HepG2 (cell line): Measurements from ENCODE around the gene RNASE8. TPM values are rescaled to one million over a fixed set of nuclear protein-coding genes. Genes with fewer than 3 reads are reported as not detected.
A peak's percentile ranks its signal among the peaks of the same experiment; 100 is the strongest.

Experiments
- AGO2 ChIP-seq: fragments of 200-400 bp; formaldehyde crosslinking; optimal IDR thresholded peaks from 2 replicates; pipeline ENCODE3; 2017; ENCODE audit warnings: mild to moderate bottlenecking, low read depth, low read length, moderate library complexity
- EZH2 ChIP-seq: conservative IDR thresholded peaks from 2 replicates; pipeline ENCODE4 v1.6.1; 2012; ENCODE audit warnings: mild to moderate bottlenecking, low read depth, low read length, moderate library complexity
- FOSL2 ChIP-seq: sonication (generic); formaldehyde crosslinking; IDR thresholded peaks from 2 replicates; pipeline ENCODE4 v1.4.0; 2020; ENCODE audit warnings: missing genetic modification reagents
- HOXA9 ChIP-seq: sonication (generic); formaldehyde crosslinking; IDR thresholded peaks from 2 replicates; pipeline ENCODE4 v1.8.1; 2022; ENCODE audit warnings: missing genetic modification reagents, mild to moderate bottlenecking, moderate library complexity, borderline replicate concordance
- JDP2 ChIP-seq: sonication (generic); formaldehyde crosslinking; IDR thresholded peaks from 2 replicates; pipeline ENCODE4 v1.8.1; 2022; ENCODE audit warnings: missing genetic modification reagents, borderline replicate concordance
- MEIS1 ChIP-seq: sonication (generic); formaldehyde crosslinking; IDR thresholded peaks from 2 replicates; pipeline ENCODE4 v1.9.0; 2021; ENCODE audit warnings: mild to moderate bottlenecking, missing genetic modification reagents, moderate library complexity, borderline replicate concordance
- MYC ChIP-seq: sonication (generic); formaldehyde crosslinking; IDR thresholded peaks from 2 replicates; pipeline ENCODE4 v1.9.0; 2021; ENCODE audit warnings: missing genetic modification reagents, borderline replicate concordance
- PRMT3 ChIP-seq: sonication (generic); formaldehyde crosslinking; IDR thresholded peaks from 2 replicates; pipeline ENCODE4 v1.8.1; 2022; ENCODE audit warnings: low read depth, mild to moderate bottlenecking, moderate library complexity, missing genetic modification reagents, borderline replicate concordance
- RARA ChIP-seq: IDR thresholded peaks from 2 replicates; pipeline ENCODE4 v1.6.1; 2016; ENCODE audit warnings: missing genetic modification reagents, missing compliant biosample characterization
- RXRA ChIP-seq: sonication (generic); formaldehyde crosslinking; IDR thresholded peaks from 2 replicates; pipeline ENCODE4 v1.5.1; 2020; ENCODE audit warnings: missing genetic modification reagents
- U2AF2 ChIP-seq: fragments of 200-400 bp; formaldehyde crosslinking; IDR thresholded peaks from 2 replicates; pipeline ENCODE4 v1.6.1; 2017; ENCODE audit warnings: low read depth, mild to moderate bottlenecking, low read length
- XBP1 ChIP-seq: sonication (generic); formaldehyde crosslinking; IDR thresholded peaks from 2 replicates; pipeline ENCODE4 v1.5.0; 2020; ENCODE audit warnings: missing genetic modification reagents
- YEATS2 ChIP-seq: sonication (generic); formaldehyde crosslinking; IDR thresholded peaks from 2 replicates; pipeline ENCODE4 v1.4.0; 2020; ENCODE audit warnings: missing genetic modification reagents, borderline replicate concordance
- ZFP36L1 ChIP-seq: sonication (generic); formaldehyde crosslinking; IDR thresholded peaks from 2 replicates; pipeline ENCODE4 v1.8.0; 2022; ENCODE audit warnings: mild to moderate bottlenecking, missing genetic modification reagents, moderate library complexity
- ZNF484 ChIP-seq: sonication (generic); formaldehyde crosslinking; IDR thresholded peaks from 2 replicates; pipeline ENCODE4 v1.5.1; 2020; ENCODE audit warnings: mild to moderate bottlenecking, low read depth, missing genetic modification reagents, borderline replicate concordance
- polyA plus RNA-seq, 8 experiments: library from polyadenylated mRNA; depleted of rRNA in 3 of 8; stranded (reverse) in 7 of 8; unstranded in 1 of 8; fragments of >200 nt; fragmentation: Illumina TruSeq in 4 of 8; extraction: Trizol in 4 of 8; gene quantifications; 2 replicates each; pipeline versions ENCODE4 v1.2.1 to v1.2.3, GENCODE V29; 2011 to 2016; ENCODE audit warnings: low read depth in 4 of 8, missing spikeins in 1 of 8, mixed read lengths in 1 of 8; ENCODE audit not compliant: insufficient read depth in 1 of 8
- total RNA-seq, 5 experiments: library from RNA; depleted of rRNA; stranded (reverse); fragments of >200 nt; fragmentation: Illumina TruSeq; extraction: Trizol; gene quantifications; 2 replicates each; pipeline ENCODE4 v1.2.3, GENCODE V29; 2016; ENCODE audit warnings: low read depth in 1 of 5
- TF ChIP-seq, protein P1 (sequence below): sonication (generic); formaldehyde crosslinking; conservative IDR thresholded peaks from 2 replicates; pipeline ENCODE4 v1.4.0; 2020; ENCODE audit warnings: missing genetic modification reagents
- TF ChIP-seq, protein P2 (sequence below): sonication (generic); formaldehyde crosslinking; IDR thresholded peaks from 2 replicates; pipeline ENCODE4 v1.4.0; 2020; ENCODE audit warnings: mild to moderate bottlenecking, low read depth, missing genetic modification reagents
- TF ChIP-seq, protein P3 (sequence below): sonication (generic); formaldehyde crosslinking; IDR thresholded peaks from 2 replicates; pipeline ENCODE4 v1.5.1; 2020; ENCODE audit warnings: mild to moderate bottlenecking, moderate library complexity, missing genetic modification reagents
- TF ChIP-seq, protein P4 (sequence below): sonication (generic); formaldehyde crosslinking; IDR thresholded peaks from 2 replicates; pipeline ENCODE4 v1.9.0; 2021; ENCODE audit warnings: missing genetic modification reagents, borderline replicate concordance

The RNASE8 gene
- total and polyA plus RNA-seq, 2 of the 13 experiments (the other 11 are each of a cell fraction or from before 2014, with no cell fraction given) = not detected

DNA sequence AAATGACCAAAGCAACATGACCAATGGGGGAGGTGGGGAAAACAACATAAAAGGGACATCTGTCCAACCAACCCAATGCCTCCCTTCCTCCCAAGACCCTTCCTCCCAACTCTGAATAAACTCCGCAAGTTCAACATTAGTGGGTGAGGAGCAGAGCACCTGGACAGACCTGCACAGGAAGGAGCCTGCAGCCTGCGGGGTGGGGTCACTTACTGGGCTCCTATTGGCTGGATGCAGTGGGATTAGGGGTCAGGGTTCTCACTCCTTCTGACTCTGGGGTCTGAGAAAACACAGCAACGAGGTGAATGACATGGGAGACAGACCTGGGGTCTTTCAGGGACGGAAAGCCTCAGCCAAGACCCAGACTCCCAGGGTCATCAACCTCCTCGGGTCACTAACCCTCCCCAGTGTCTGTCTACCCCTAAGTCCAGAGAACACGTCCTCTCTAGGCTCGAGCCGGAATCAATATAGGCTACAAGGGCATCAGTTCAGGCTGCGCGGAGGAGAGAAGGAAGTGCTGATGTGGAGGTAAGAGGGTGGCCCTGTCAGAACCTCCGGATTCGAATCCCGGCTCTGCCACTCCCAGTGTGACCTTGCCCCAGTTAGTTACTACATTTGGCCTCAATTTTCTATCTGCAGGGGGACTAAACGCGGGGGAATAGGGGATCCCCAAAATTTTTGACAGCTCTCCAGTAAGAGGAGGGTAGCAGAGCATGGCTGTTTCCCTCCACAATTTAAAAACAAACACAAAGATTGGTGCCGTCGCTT lies 33.6 kb upstream of the RNASE8 start (continued):
- TF ChIP-seq PRMT3 (CRISPR knock-in tag) = 0 out of 2 replicates have a peak, but pooled peaks have one; percentile 36
- no peak for TF ChIP-seq MEIS1 (CRISPR knock-in tag)
- peak; percentile 80 for TF ChIP-seq RARA (CRISPR knock-in tag)
- TF ChIP-seq, protein P1, sequence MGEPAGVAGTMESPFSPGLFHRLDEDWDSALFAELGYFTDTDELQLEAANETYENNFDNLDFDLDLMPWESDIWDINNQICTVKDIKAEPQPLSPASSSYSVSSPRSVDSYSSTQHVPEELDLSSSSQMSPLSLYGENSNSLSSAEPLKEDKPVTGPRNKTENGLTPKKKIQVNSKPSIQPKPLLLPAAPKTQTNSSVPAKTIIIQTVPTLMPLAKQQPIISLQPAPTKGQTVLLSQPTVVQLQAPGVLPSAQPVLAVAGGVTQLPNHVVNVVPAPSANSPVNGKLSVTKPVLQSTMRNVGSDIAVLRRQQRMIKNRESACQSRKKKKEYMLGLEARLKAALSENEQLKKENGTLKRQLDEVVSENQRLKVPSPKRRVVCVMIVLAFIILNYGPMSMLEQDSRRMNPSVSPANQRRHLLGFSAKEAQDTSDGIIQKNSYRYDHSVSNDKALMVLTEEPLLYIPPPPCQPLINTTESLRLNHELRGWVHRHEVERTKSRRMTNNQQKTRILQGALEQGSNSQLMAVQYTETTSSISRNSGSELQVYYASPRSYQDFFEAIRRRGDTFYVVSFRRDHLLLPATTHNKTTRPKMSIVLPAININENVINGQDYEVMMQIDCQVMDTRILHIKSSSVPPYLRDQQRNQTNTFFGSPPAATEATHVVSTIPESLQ (CRISPR knock-in tag) = no peak
- no peak for TF ChIP-seq MYC (CRISPR knock-in tag)
- TF ChIP-seq, protein P2, sequence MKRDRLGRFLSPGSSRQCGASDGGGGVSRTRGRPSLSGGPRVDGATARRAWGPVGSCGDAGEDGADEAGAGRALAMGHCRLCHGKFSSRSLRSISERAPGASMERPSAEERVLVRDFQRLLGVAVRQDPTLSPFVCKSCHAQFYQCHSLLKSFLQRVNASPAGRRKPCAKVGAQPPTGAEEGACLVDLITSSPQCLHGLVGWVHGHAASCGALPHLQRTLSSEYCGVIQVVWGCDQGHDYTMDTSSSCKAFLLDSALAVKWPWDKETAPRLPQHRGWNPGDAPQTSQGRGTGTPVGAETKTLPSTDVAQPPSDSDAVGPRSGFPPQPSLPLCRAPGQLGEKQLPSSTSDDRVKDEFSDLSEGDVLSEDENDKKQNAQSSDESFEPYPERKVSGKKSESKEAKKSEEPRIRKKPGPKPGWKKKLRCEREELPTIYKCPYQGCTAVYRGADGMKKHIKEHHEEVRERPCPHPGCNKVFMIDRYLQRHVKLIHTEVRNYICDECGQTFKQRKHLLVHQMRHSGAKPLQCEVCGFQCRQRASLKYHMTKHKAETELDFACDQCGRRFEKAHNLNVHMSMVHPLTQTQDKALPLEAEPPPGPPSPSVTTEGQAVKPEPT = no peak
- no peak for TF ChIP-seq YEATS2 (CRISPR knock-in tag)
- TF ChIP-seq XBP1 (CRISPR knock-in tag) = no peak
- no peak for TF ChIP-seq EZH2
- TF ChIP-seq, protein P3, sequence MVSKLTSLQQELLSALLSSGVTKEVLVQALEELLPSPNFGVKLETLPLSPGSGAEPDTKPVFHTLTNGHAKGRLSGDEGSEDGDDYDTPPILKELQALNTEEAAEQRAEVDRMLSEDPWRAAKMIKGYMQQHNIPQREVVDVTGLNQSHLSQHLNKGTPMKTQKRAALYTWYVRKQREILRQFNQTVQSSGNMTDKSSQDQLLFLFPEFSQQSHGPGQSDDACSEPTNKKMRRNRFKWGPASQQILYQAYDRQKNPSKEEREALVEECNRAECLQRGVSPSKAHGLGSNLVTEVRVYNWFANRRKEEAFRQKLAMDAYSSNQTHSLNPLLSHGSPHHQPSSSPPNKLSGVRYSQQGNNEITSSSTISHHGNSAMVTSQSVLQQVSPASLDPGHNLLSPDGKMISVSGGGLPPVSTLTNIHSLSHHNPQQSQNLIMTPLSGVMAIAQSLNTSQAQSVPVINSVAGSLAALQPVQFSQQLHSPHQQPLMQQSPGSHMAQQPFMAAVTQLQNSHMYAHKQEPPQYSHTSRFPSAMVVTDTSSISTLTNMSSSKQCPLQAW (CRISPR knock-in tag) = no peak
- peak; percentile 45; the same call in 1 of the 2 replicates for TF ChIP-seq RXRA (CRISPR knock-in tag)
- no peak for TF ChIP-seq FOSL2 (CRISPR knock-in tag)
- no peak for TF ChIP-seq AGO2
- TF ChIP-seq ZNF484 (CRISPR knock-in tag) = no peak
- TF ChIP-seq JDP2 (CRISPR knock-in tag) = no peak
- TF ChIP-seq HOXA9 (CRISPR knock-in tag) = no peak
- TF ChIP-seq U2AF2 = no peak
- TF ChIP-seq, protein P4, sequence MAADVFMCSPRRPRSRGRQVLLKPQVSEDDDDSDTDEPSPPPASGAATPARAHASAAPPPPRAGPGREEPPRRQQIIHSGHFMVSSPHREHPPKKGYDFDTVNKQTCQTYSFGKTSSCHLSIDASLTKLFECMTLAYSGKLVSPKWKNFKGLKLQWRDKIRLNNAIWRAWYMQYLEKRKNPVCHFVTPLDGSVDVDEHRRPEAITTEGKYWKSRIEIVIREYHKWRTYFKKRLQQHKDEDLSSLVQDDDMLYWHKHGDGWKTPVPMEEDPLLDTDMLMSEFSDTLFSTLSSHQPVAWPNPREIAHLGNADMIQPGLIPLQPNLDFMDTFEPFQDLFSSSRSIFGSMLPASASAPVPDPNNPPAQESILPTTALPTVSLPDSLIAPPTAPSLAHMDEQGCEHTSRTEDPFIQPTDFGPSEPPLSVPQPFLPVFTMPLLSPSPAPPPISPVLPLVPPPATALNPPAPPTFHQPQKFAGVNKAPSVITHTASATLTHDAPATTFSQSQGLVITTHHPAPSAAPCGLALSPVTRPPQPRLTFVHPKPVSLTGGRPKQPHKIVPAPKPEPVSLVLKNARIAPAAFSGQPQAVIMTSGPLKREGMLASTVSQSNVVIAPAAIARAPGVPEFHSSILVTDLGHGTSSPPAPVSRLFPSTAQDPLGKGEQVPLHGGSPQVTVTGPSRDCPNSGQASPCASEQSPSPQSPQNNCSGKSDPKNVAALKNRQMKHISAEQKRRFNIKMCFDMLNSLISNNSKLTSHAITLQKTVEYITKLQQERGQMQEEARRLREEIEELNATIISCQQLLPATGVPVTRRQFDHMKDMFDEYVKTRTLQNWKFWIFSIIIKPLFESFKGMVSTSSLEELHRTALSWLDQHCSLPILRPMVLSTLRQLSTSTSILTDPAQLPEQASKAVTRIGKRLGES (CRISPR knock-in tag) = no peak
- TF ChIP-seq ZFP36L1 (CRISPR knock-in tag) = no peak
